ENCODE data around the gene WT1. TPM values are rescaled to one million over a fixed set of nuclear protein-coding genes. Genes with fewer than 3 reads are reported as not detected.

The WT1 gene
- total and polyA plus RNA-seq, 4 donors, result 0.07 to 0.92 (median 0.47) TPM

- WGBS, 2 donors, result 42 to 63% methylated on average over 3 of the region's 3 CpGs
- Histone ChIP-seq H3K27me3 (ENCODE audit: control insufficient read depth in 3 of 3, insufficient read depth in 3 of 3, low read length in 2 of 3) (peaks cover under 1 to 95% (median 43%) of the 10 kb centered on the region in 3 donors), H3K4me3 (no peak overlapping the region), H3K36me3 (ENCODE audit: control insufficient read depth in 4 of 4, insufficient read depth in 4 of 4, low read length in 4 of 4) (no peaks in the 10 kb centered on the region), H3K9me3 (ENCODE audit: control insufficient read depth in 4 of 4, insufficient read depth in 3 of 4, low read length in 3 of 4) (no peaks in the 10 kb centered on the region), H3K27ac (ENCODE audit: low read depth in 1 of 2, low read length in 1 of 2) (no peak overlapping the region), H3K9ac (ENCODE audit: insufficient read depth in 1 of 2, low read length in 2 of 2) (no peak overlapping the region), H3K4me1 (ENCODE audit: control insufficient read depth in 5 of 5, insufficient read depth in 5 of 5, low read length in 5 of 5) (peaks cover 0 to 9% (median 3%) of the 10 kb centered on the region in 5 donors)
- TF ChIP-seq, protein P1, sequence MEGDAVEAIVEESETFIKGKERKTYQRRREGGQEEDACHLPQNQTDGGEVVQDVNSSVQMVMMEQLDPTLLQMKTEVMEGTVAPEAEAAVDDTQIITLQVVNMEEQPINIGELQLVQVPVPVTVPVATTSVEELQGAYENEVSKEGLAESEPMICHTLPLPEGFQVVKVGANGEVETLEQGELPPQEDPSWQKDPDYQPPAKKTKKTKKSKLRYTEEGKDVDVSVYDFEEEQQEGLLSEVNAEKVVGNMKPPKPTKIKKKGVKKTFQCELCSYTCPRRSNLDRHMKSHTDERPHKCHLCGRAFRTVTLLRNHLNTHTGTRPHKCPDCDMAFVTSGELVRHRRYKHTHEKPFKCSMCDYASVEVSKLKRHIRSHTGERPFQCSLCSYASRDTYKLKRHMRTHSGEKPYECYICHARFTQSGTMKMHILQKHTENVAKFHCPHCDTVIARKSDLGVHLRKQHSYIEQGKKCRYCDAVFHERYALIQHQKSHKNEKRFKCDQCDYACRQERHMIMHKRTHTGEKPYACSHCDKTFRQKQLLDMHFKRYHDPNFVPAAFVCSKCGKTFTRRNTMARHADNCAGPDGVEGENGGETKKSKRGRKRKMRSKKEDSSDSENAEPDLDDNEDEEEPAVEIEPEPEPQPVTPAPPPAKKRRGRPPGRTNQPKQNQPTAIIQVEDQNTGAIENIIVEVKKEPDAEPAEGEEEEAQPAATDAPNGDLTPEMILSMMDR (IDR thresholded peaks at IDR 0.05; ENCODE audit: control extremely low read depth, extremely low read depth), result no peak
- ATAC-seq (ENCODE audit: insufficient read depth, low FRiP score), result no peak
- DNase-seq, result no peak
These were observed 12.8 kb downstream of the WT1 start for GRCh38 chr11:32422545-32422944.

DNA sequence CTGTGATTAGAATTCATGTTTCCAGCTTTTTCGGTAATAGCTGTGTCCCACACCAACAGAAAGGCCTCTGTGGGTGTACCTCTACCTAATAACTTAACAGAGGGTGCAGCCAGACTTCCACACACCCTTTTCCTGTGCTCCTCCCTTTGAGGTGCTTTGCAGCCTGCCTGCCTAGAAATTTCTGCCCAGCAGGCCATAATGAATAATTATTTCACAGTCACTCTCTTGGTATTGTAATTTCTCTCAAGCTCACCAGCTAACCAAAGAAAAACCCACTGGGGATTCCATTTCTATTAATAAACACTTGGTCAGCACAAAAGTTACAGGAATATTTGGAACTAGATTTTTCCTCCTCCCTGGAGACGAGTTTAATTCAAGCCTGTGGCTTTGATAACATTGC is 13.3 kb downstream of the WT1 start:
- H3K9me3 ChIP-seq (ENCODE audit: control insufficient read depth in 4 of 4, insufficient read depth in 3 of 4, low read length in 3 of 4), result no peaks in the 10 kb centered on the region
- no peak overlapping the region for H3K27ac ChIP-seq (ENCODE audit: low read depth in 1 of 2, low read length in 1 of 2)
- DNase-seq, result no peak
- no peak overlapping the region for H3K4me3 ChIP-seq
- WGBS, 2 donors, result 60 to 74% methylated on average over 2 of the region's 2 CpGs
- ATAC-seq (ENCODE audit: insufficient read depth, low FRiP score), result no peak
- H3K27me3 ChIP-seq (ENCODE audit: control insufficient read depth in 3 of 3, insufficient read depth in 3 of 3, low read length in 2 of 3), result peaks cover 0 to 95% (median 40%) of the 10 kb centered on the region in 3 donors
- TF ChIP-seq, protein P1 (IDR thresholded peaks at IDR 0.05; ENCODE audit: control extremely low read depth, extremely low read depth), result no peak
- no peaks in the 10 kb centered on the region for H3K36me3 ChIP-seq (ENCODE audit: control insufficient read depth in 4 of 4, insufficient read depth in 4 of 4, low read length in 4 of 4)
- peaks cover 0 to 7% (median 3%) of the 10 kb centered on the region in 5 donors for H3K4me1 ChIP-seq (ENCODE audit: control insufficient read depth in 5 of 5, insufficient read depth in 5 of 5, low read length in 5 of 5)
- H3K9ac ChIP-seq (ENCODE audit: insufficient read depth in 1 of 2, low read length in 2 of 2), result no peak overlapping the region

- no peaks in the 10 kb centered on the region for H3K9me3 ChIP-seq (ENCODE audit: control insufficient read depth in 4 of 4, insufficient read depth in 3 of 4, low read length in 3 of 4)
- H3K27ac ChIP-seq (ENCODE audit: low read depth in 1 of 2, low read length in 1 of 2), result no peak overlapping the region
- ATAC-seq (ENCODE audit: insufficient read depth, low FRiP score), result no peak
- peaks cover 0 to 94% (median 39%) of the 10 kb centered on the region in 3 donors for H3K27me3 ChIP-seq (ENCODE audit: control insufficient read depth in 3 of 3, insufficient read depth in 3 of 3, low read length in 2 of 3)
- peaks cover 0 to 3% (median 0%) of the 10 kb centered on the region in 5 donors for H3K4me1 ChIP-seq (ENCODE audit: control insufficient read depth in 5 of 5, insufficient read depth in 5 of 5, low read length in 5 of 5)
- DNase-seq, result no peak
- no peak overlapping the region for H3K4me3 ChIP-seq
- 22 to 43% methylated on average over 12 of the region's 12 CpGs for WGBS, 2 donors
- no peak overlapping the region for H3K9ac ChIP-seq (ENCODE audit: insufficient read depth in 1 of 2, low read length in 2 of 2)
- TF ChIP-seq, protein P1 (IDR thresholded peaks at IDR 0.05; ENCODE audit: control extremely low read depth, extremely low read depth), result no peak
- no peaks in the 10 kb centered on the region for H3K36me3 ChIP-seq (ENCODE audit: control insufficient read depth in 4 of 4, insufficient read depth in 4 of 4, low read length in 4 of 4)
These were observed 14.1 kb downstream of the WT1 start for GRCh38 chr11:32420937-32421901.
